HepG2 (cell line): ENCODE results near the gene RAD54L2. TPM values are rescaled to one million over a fixed set of nuclear protein-coding genes. Genes with fewer than 3 reads are reported as not detected.

Source experiments
- ADNP ChIP-seq: sonication (generic); formaldehyde crosslinking; IDR thresholded peaks from 2 replicates; pipeline ENCODE4 v1.4.0; 2020; ENCODE audit warnings: missing genetic modification reagents
- ARID5B ChIP-seq: IDR thresholded peaks from 2 replicates; pipeline ENCODE4 v1.4.0; 2020; ENCODE audit warnings: mild to moderate bottlenecking, missing genetic modification reagents
- E2F1 ChIP-seq: sonication (generic); formaldehyde crosslinking; IDR thresholded peaks from 2 replicates; pipeline ENCODE4 v1.5.0; 2020; ENCODE audit warnings: missing genetic modification reagents
- FOXA1 ChIP-seq, 2 experiments: fragments of 450-650 bp in 1 of 2; sonication (generic) in 1 of 2; formaldehyde crosslinking in 1 of 2; IDR thresholded peaks; 2 replicates each; pipeline versions ENCODE4 v1.4.0 to v1.6.1; 2016 to 2020; ENCODE audit warnings: missing genetic modification reagents in 1 of 2
- FOXJ3 ChIP-seq: sonication (generic); formaldehyde crosslinking; IDR thresholded peaks from 2 replicates; pipeline ENCODE4 v1.4.0; 2020; ENCODE audit warnings: missing genetic modification reagents, mild to moderate bottlenecking, borderline replicate concordance
- GATAD2A ChIP-seq: IDR thresholded peaks from 2 replicates; pipeline ENCODE4 v1.6.1; 2016
- HDAC1 ChIP-seq: sonication (generic); formaldehyde crosslinking; IDR thresholded peaks from 2 replicates; pipeline ENCODE4 v1.5.1; 2020; ENCODE audit warnings: mild to moderate bottlenecking, missing genetic modification reagents
- KLF15 ChIP-seq: sonication (generic); formaldehyde crosslinking; IDR thresholded peaks from 2 replicates; pipeline ENCODE4 v1.8.1; 2023; ENCODE audit warnings: borderline replicate concordance, mild to moderate bottlenecking, inconsistent platforms, missing genetic modification reagents, mixed read lengths
- MATR3 ChIP-seq: sonication (generic); formaldehyde crosslinking; IDR thresholded peaks from 2 replicates; pipeline ENCODE4 v1.4.0; 2020; ENCODE audit warnings: missing genetic modification reagents
- MED13 ChIP-seq: sonication (generic); formaldehyde crosslinking; IDR thresholded peaks from 2 replicates; pipeline ENCODE4 v1.5.0; 2020; ENCODE audit warnings: missing genetic modification reagents
- PPARG ChIP-seq: conservative IDR thresholded peaks from 2 replicates; pipeline ENCODE4 v1.6.1; 2016; ENCODE audit warnings: missing biosample characterization, missing genetic modification reagents
- RARG ChIP-seq: sonication (generic); formaldehyde crosslinking; IDR thresholded peaks from 2 replicates; pipeline ENCODE4 v1.4.0; 2020; ENCODE audit warnings: low read depth, mild to moderate bottlenecking, missing genetic modification reagents
- SALL2 ChIP-seq: sonication (generic); formaldehyde crosslinking; IDR thresholded peaks from 2 replicates; pipeline ENCODE4 v1.8.1; 2023; ENCODE audit warnings: mild to moderate bottlenecking, missing genetic modification reagents, inconsistent platforms
- SIX4 ChIP-seq: sonication (generic); formaldehyde crosslinking; IDR thresholded peaks from 2 replicates; pipeline ENCODE4 v1.4.0; 2020; ENCODE audit warnings: missing genetic modification reagents
- SMYD3 ChIP-seq: sonication (generic); formaldehyde crosslinking; IDR thresholded peaks from 2 replicates; pipeline ENCODE4 v1.8.1; 2023; ENCODE audit warnings: mild to moderate bottlenecking, missing genetic modification reagents
- SNRNP70 ChIP-seq: fragments of 200-400 bp; formaldehyde crosslinking; IDR thresholded peaks from 2 replicates; pipeline ENCODE4 v1.6.1; 2017; ENCODE audit warnings: mild to moderate bottlenecking, low read depth, low read length, moderate library complexity
- ZBTB25 ChIP-seq: IDR thresholded peaks from 2 replicates; pipeline ENCODE4 v1.6.1; 2018; ENCODE audit warnings: missing genetic modification reagents
- ZBTB7A ChIP-seq: sonication (generic); formaldehyde crosslinking; IDR thresholded peaks from 2 replicates; pipeline ENCODE4 v1.8.0; 2022; ENCODE audit warnings: mild to moderate bottlenecking, missing genetic modification reagents
- ZNF101 ChIP-seq: sonication (generic); formaldehyde crosslinking; IDR thresholded peaks from 2 replicates; pipeline ENCODE4 v1.4.0; 2020; ENCODE audit warnings: mild to moderate bottlenecking, low read depth, missing genetic modification reagents, borderline replicate concordance
- ZNF12 ChIP-seq: sonication (generic); formaldehyde crosslinking; IDR thresholded peaks from 2 replicates; pipeline ENCODE4 v1.5.0; 2020; ENCODE audit warnings: missing genetic modification reagents
- ZNF317 ChIP-seq: sonication (generic); formaldehyde crosslinking; IDR thresholded peaks from 2 replicates; pipeline ENCODE4 v1.5.0; 2020; ENCODE audit warnings: mild to moderate bottlenecking, missing genetic modification reagents
- ZNF34 ChIP-seq: sonication (generic); formaldehyde crosslinking; IDR thresholded peaks from 2 replicates; pipeline ENCODE4 v1.4.0; 2020; ENCODE audit warnings: mild to moderate bottlenecking, missing genetic modification reagents, borderline replicate concordance
- ZSCAN25 ChIP-seq: sonication (generic); formaldehyde crosslinking; IDR thresholded peaks from 2 replicates; pipeline ENCODE4 v1.8.0; 2022; ENCODE audit warnings: mild to moderate bottlenecking, missing genetic modification reagents
- polyA plus RNA-seq, 8 experiments: library from polyadenylated mRNA; depleted of rRNA in 3 of 8; stranded (reverse) in 7 of 8; unstranded in 1 of 8; fragments of >200 nt; fragmentation: Illumina TruSeq in 4 of 8; extraction: Trizol in 4 of 8; gene quantifications; 2 replicates each; pipeline versions ENCODE4 v1.2.1 to v1.2.3, GENCODE V29; 2011 to 2016; ENCODE audit warnings: low read depth in 4 of 8, missing spikeins in 1 of 8, mixed read lengths in 1 of 8; ENCODE audit not compliant: insufficient read depth in 1 of 8
- total RNA-seq, 5 experiments: library from RNA; depleted of rRNA; stranded (reverse); fragments of >200 nt; fragmentation: Illumina TruSeq; extraction: Trizol; gene quantifications; 2 replicates each; pipeline ENCODE4 v1.2.3, GENCODE V29; 2016; ENCODE audit warnings: low read depth in 1 of 5

RAD54L2 gene
- total and polyA plus RNA-seq, 2 of the 13 experiments (the other 11 are each of a cell fraction or from before 2014, with no cell fraction given), result 5.5 to 14.8 TPM

GRCh38 chr3:51538459-51539290 is at the start of gene RAD54L2 (continued):
- peak; percentile 55; the same call in 1 of the 2 replicates for TF ChIP-seq E2F1 (CRISPR knock-in tag)
- no peak for TF ChIP-seq SNRNP70
- TF ChIP-seq GATAD2A (CRISPR knock-in tag), result peak; percentile 75
- peak; percentile 84; the same call in 1 of the 2 replicates for TF ChIP-seq ZNF12 (CRISPR knock-in tag)
- TF ChIP-seq ADNP (CRISPR knock-in tag), result peak; percentile 81; the same call in 1 of the 2 replicates
- peak; percentile 99 for TF ChIP-seq ZBTB25
- TF ChIP-seq ARID5B, result peak; percentile 86
- TF ChIP-seq FOXA1 (IDR thresholded peaks at IDR 0.05), result no peak
- peak; percentile 54; the same call in 1 of the 2 replicates for TF ChIP-seq FOXA1 (CRISPR knock-in tag; IDR thresholded peaks at IDR 0.05)
- no peak for TF ChIP-seq ZNF101 (CRISPR knock-in tag)
- TF ChIP-seq SMYD3 (CRISPR knock-in tag), result 0 out of 2 replicates have a peak, but pooled peaks have one; percentile 60
- TF ChIP-seq RARG, result peak; percentile 93; the same call in 1 of the 2 replicates
- 0 out of 2 replicates have a peak, but pooled peaks have one; percentile 54 for TF ChIP-seq PPARG (CRISPR knock-in tag)
- no peak for TF ChIP-seq MATR3 (CRISPR knock-in tag)
- peak; percentile 62 for TF ChIP-seq SIX4
- TF ChIP-seq ZNF34 (CRISPR knock-in tag), result peak; percentile 95; the same call in 1 of the 2 replicates
- TF ChIP-seq KLF15, result 0 out of 2 replicates have a peak, but pooled peaks have one; percentile 40
- TF ChIP-seq ZSCAN25 (CRISPR knock-in tag), result peak; percentile 50; the same call in 1 of the 2 replicates
- TF ChIP-seq FOXJ3 (CRISPR knock-in tag), result no peak
- peak; percentile 99 for TF ChIP-seq SALL2 (CRISPR knock-in tag)
- TF ChIP-seq ZBTB7A, result no peak
- peak; percentile 96 for TF ChIP-seq HDAC1 (CRISPR knock-in tag)
- no peak for TF ChIP-seq ZNF317
- TF ChIP-seq MED13, result peak; percentile 78; the same call in 1 of the 2 replicates
